IMR-90 (cell line): ENCODE data around the gene RNF144A. TPM values are rescaled to one million over a fixed set of nuclear protein-coding genes. Genes with fewer than 3 reads are reported as not detected.

Experiments used
- ATAC-seq: fragments of 200-7000 bp; cut with Tn5 transposase; 2 replicates; pipeline ENCODE4 v1.9.1; 2020; ENCODE audit warnings: low read depth, mild to moderate bottlenecking, moderate library complexity
- BruUV-seq: library from RNA; stranded (reverse); fragments of 400-500 nt; replicated peaks from 2 replicates; lab custom pipeline; 2021; lab: Mats Ljungman, UMichigan
- CTCF ChIA-PET: fragments of 300-600 bp; formaldehyde crosslinking; extraction: SDS; loops from one replicate; lab custom pipeline; 2021; ENCODE audit warnings: antibody characterized with exemption; lab: Yijun Ruan, JAX
- POLR2A ChIA-PET: fragments of 300-600 bp; sonication (Branson Sonifier 250); formaldehyde crosslinking; loops from one replicate; lab custom pipeline; 2022; ENCODE audit warnings: antibody characterized with exemption; ENCODE audit not compliant: unreplicated experiment; lab: Charles Lee
- DNase-seq: peaks from one replicate; pipeline ENCODE4 v3.0.0; 2013
- H2AFZ ChIP-seq: replicated peaks from 2 replicates; pipeline ENCODE3; 2013; ENCODE audit warnings: low read length, mild to moderate bottlenecking; ENCODE audit not compliant: poor library complexity
- H2AK5ac ChIP-seq: 2 replicates; pipeline ENCODE4 v1.6.1; 2013; ENCODE audit warnings: low read depth, low read length, inconsistent platforms
- H2AK9ac ChIP-seq: replicated peaks from 2 replicates; pipeline ENCODE3; 2013; ENCODE audit warnings: mild to moderate bottlenecking, low read depth, low read length, moderate library complexity; ENCODE audit not compliant: poor library complexity
- H2BK120ac ChIP-seq: 2 replicates; pipeline ENCODE4 v1.6.1; 2013; ENCODE audit warnings: low read depth, low read length, inconsistent platforms
- H2BK15ac ChIP-seq: 3 replicates; pipeline ENCODE4 v1.6.1; 2013; ENCODE audit warnings: low read depth, low read length, inconsistent platforms
- H2BK20ac ChIP-seq: 2 replicates; pipeline ENCODE4 v1.6.1; 2013; ENCODE audit warnings: low read depth, mild to moderate bottlenecking, inconsistent platforms, low read length, moderate library complexity
- H2BK5ac ChIP-seq: 2 replicates; pipeline ENCODE4 v1.6.1; 2013; ENCODE audit warnings: mild to moderate bottlenecking, low read depth, low read length, inconsistent platforms; ENCODE audit not compliant: poor library complexity, severe bottlenecking
- H3K14ac ChIP-seq: replicated peaks from 2 replicates; pipeline ENCODE4 v1.6.1; 2013; ENCODE audit warnings: low read depth, low read length, inconsistent platforms
- H3K18ac ChIP-seq: 2 replicates; pipeline ENCODE4 v1.6.1; 2013; ENCODE audit warnings: low read depth, low read length, control low read depth
- H3K23ac ChIP-seq: 2 replicates; pipeline ENCODE4 v1.6.1; 2013; ENCODE audit warnings: low read depth, low read length, inconsistent platforms
- H3K27ac ChIP-seq: 2 replicates; pipeline ENCODE4 v1.5.1; 2013; ENCODE audit warnings: mild to moderate bottlenecking, control low read depth, low read length; ENCODE audit not compliant: insufficient read depth
- H3K27me3 ChIP-seq: 2 replicates; pipeline ENCODE4 v1.6.1; 2013; ENCODE audit warnings: low read length; ENCODE audit not compliant: control insufficient read depth, insufficient read depth
- H3K36me3 ChIP-seq: 2 replicates; pipeline ENCODE4 v1.6.1; 2013; ENCODE audit warnings: low read length, mixed read lengths; ENCODE audit not compliant: control insufficient read depth, insufficient read depth
- H3K4ac ChIP-seq: 2 replicates; pipeline ENCODE4 v1.6.1; 2013; ENCODE audit warnings: low read depth, low read length, inconsistent platforms
- H3K4me1 ChIP-seq: 2 replicates; pipeline ENCODE4 v1.6.1; 2013; ENCODE audit warnings: low read length, mixed read lengths; ENCODE audit not compliant: control insufficient read depth, insufficient read depth
- H3K4me2 ChIP-seq: 2 replicates; pipeline ENCODE4 v1.6.1; 2013; ENCODE audit warnings: low read depth, mild to moderate bottlenecking, control low read depth, low read length, moderate library complexity
- H3K4me3 ChIP-seq: 2 replicates; pipeline ENCODE4 v1.5.1; 2013; ENCODE audit warnings: low read depth, mild to moderate bottlenecking, control low read depth, low read length, moderate library complexity; ENCODE audit not compliant: insufficient read depth
- H3K56ac ChIP-seq: 2 replicates; pipeline ENCODE4 v1.6.1; 2013; ENCODE audit warnings: low read length, inconsistent platforms; ENCODE audit not compliant: insufficient read depth; ENCODE audit errors: extremely low read depth
- H3K79me1 ChIP-seq, 2 experiments: 2 replicates each; pipeline ENCODE4 v1.6.1; 2013; ENCODE audit warnings: low read length in 2 of 2, inconsistent platforms in 1 of 2, low read depth in 1 of 2
- H3K9ac ChIP-seq: 2 replicates; pipeline ENCODE4 v1.6.1; 2013; ENCODE audit warnings: low read depth, low read length, control low read depth
- H3K9me1 ChIP-seq: 2 replicates; pipeline ENCODE4 v1.6.1; 2013; ENCODE audit warnings: low read length, inconsistent platforms; ENCODE audit not compliant: insufficient read depth
- H3K9me3 ChIP-seq: 2 replicates; pipeline ENCODE4 v1.6.1; 2013; ENCODE audit warnings: low read length; ENCODE audit not compliant: control insufficient read depth, insufficient read depth
- H4K20me1 ChIP-seq: 2 replicates; pipeline ENCODE4 v1.6.1; 2013; ENCODE audit warnings: low read length, inconsistent platforms; ENCODE audit not compliant: insufficient read depth
- H4K5ac ChIP-seq: 2 replicates; pipeline ENCODE4 v1.6.1; 2013; ENCODE audit warnings: mild to moderate bottlenecking, low read depth, low read length, control low read depth
- H4K8ac ChIP-seq, 2 experiments: 2 replicates each; pipeline ENCODE4 v1.6.1; 2013; ENCODE audit warnings: low read depth in 2 of 2, low read length in 2 of 2, control low read depth in 1 of 2, inconsistent platforms in 1 of 2
- H4K91ac ChIP-seq: 2 replicates; pipeline ENCODE4 v1.6.1; 2013; ENCODE audit warnings: low read depth, low read length, inconsistent platforms; ENCODE audit not compliant: insufficient read depth
- CTCF ChIP-seq: conservative IDR thresholded peaks from 2 replicates; pipeline ENCODE4 v1.5.1; 2012; ENCODE audit warnings: mild to moderate bottlenecking, low read depth, low read length, improper control_type of control experiment
- FOS ChIP-seq: fragments of 150-350 bp; IDR thresholded peaks from 2 replicates; pipeline ENCODE4 v1.6.1; 2016; ENCODE audit warnings: low read depth, low read length
- NFE2L2 ChIP-seq: fragments of 150-350 bp; IDR thresholded peaks from 2 replicates; pipeline ENCODE4 v1.6.1; 2016; ENCODE audit warnings: low read depth, mild to moderate bottlenecking, low read length
- WGBS, 2 experiments: methylation state at CpG; one replicate each; pipeline versions ENCODE4 v1.1.5 to v1.1.7; 2013; ENCODE audit warnings: missing lambda C conversion rate in 2 of 2; ENCODE audit not compliant: insufficient read length in 1 of 2; ENCODE audit errors: extremely low coverage in 2 of 2; 5-methylcytosine and 5-hydroxymethylcytosine counted together
- dilution Hi-C: fragments of 300-500 bp; cut with HindIII; formaldehyde crosslinking; loops from one replicate; pipeline ENCODE4 v1.14.3; 2018; ENCODE audit warnings: low sequenced_read_pairs; ENCODE audit not compliant: unreplicated experiment
- in situ Hi-C: fragments of 300-500 bp; cut with MboI; formaldehyde crosslinking; loops from 3 replicates; pipeline ENCODE4 v1.14.3; 2019; ENCODE audit warnings: low sequenced_read_pairs, inconsistent platforms, mixed read lengths
- intact Hi-C: fragments of 100-400 bp; cut with micrococcal nuclease; formaldehyde crosslinking; loops from 2 replicates; pipeline ENCODE4 v1.10.0; 2022
- polyA plus RNA-seq, 3 experiments: library from polyadenylated mRNA; depleted of rRNA; stranded (reverse); fragments of >200 nt; gene quantifications; 2 replicates each; pipeline ENCODE4 v1.2.3, GENCODE V29; 2012; ENCODE audit warnings: low replicate concordance in 1 of 3
- total RNA-seq: library from RNA; depleted of rRNA; stranded (reverse); fragments of >200 nt; gene quantifications from 2 replicates; pipeline ENCODE4 v1.2.3, GENCODE V29; 2012

The RNF144A gene
- total and polyA plus RNA-seq, 2 of the 4 experiments (the other 2 are of a cell fraction), result 0.18 to 0.26 TPM

- H3K27ac ChIP-seq, result no peak overlapping the region
- dilution Hi-C loops (no loop called here), in situ Hi-C loops (no loop called here), intact Hi-C loops (no loop called here)
- no peak overlapping the region for H2BK5ac ChIP-seq
- no peak overlapping the region for H3K18ac ChIP-seq
- no peak overlapping the region for H3K4me2 ChIP-seq
- H3K56ac ChIP-seq, result no peak overlapping the region
- no peak overlapping the region for H3K14ac ChIP-seq
- H3K27me3 ChIP-seq, result no peaks in the 10 kb centered on the region; the same call in 1 of the 2 replicates
- WGBS, 2 experiments, result no CpG with 5 or more reads among the region's 3 CpGs
- H2AK5ac ChIP-seq, result no peak overlapping the region
- no peaks in the 10 kb centered on the region for H4K20me1 ChIP-seq
- CTCF ChIA-PET, result no interaction called here
- H4K8ac ChIP-seq, result no peak overlapping the region
- no TSS peak for BruUV-seq
- TF ChIP-seq NFE2L2 (no peak), FOS (no peak), CTCF (no peak)
- POLR2A ChIA-PET, result no interaction called here
- H3K9me1 ChIP-seq, result no peaks in the 10 kb centered on the region
- no peak overlapping the region for H3K9ac ChIP-seq
- no peak overlapping the region for H4K91ac ChIP-seq
- ATAC-seq, result no peak
- no peak overlapping the region for H2BK15ac ChIP-seq
- no peak overlapping the region for H3K4ac ChIP-seq
- no peaks in the 10 kb centered on the region for H3K4me1 ChIP-seq
- H3K36me3 ChIP-seq, result no peaks in the 10 kb centered on the region
- H2BK20ac ChIP-seq, result no peak overlapping the region
- H4K5ac ChIP-seq, result no peak overlapping the region
- no peak overlapping the region for H2AK9ac ChIP-seq
- no peak overlapping the region for H2AFZ ChIP-seq
- H3K4me3 ChIP-seq, result no peak overlapping the region
- H3K79me1 ChIP-seq, result no peaks in the 10 kb centered on the region
- H3K23ac ChIP-seq, result no peak overlapping the region
- H3K9me3 ChIP-seq, result no peaks in the 10 kb centered on the region
- DNase-seq, result no peak
- H2BK120ac ChIP-seq, result no peak overlapping the region
Measured at GRCh38 chr2:6927186-6927585, 10.0 kb downstream of the RNF144A start.
